ENCODE measurements around the gene WFS1.
A peak's percentile ranks its signal among the peaks of the same experiment; 100 is the strongest.

The WFS1 gene

DNA sequence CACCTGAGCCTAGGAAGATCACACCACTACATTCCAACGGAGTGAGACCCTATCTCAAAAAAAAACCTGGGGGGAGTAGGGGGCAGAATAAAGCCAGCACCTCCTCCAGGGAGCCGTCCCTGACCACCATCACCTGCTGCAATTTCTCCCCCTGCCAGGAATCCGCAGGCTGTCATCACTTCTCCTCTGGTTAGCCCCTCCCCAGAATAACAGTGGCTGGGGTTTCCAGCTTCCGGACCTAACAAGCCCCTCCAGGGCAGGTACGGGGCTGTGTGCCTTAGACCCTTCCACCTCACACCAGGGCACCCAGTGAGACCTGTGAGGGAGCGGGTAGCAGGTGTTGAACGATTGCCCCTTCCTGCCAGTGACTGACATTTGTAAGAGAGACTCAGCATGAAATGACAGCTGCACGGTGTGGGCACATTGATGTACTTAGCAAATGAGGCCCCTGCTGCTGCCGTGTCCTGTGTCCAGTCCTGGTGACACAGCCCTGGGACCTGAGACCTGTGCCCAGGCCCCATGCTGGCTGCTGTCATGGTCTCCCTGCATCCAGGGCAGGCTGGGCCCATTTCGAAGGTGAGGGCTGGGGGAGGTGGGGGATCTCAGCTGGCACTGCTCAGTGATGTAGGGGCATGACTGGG lies 6.7 kb upstream of the WFS1 start:
- no peak for DNase-seq

DNA sequence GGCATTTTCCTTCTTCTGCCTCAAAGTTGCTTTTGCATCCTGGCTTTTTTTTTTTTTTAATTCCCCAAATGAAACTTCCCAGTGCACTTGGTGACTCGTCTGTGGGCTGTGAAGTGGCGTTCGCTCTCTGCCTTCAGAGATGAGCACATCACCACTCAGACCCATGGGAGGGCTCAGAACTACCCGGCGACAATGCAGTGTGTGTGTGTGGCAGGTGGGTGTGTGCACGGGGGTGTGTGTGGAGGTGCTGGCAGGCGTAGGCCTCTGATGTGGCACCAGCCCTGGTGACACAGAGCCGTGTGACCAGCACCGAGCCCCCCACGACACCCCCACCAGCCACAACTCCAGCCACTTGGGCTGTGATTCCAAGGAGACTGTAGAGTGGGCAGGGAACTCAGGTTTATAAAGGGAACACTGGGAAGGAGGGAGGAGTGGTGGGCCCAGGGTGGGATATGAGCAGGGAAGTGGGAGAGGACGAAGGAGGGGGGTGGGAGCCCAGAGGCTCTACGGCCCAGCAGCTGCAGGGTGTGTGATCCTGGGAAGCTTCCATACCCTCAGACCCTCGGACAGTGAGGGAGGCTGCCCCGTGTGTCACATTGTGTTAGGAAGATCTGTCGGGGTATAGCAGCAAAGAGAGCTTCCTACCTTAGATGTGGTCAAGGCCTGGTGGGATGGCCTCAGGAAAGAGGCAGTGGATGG lies 6.0 kb upstream of the WFS1 start:
- no peak for DNase-seq

DNA sequence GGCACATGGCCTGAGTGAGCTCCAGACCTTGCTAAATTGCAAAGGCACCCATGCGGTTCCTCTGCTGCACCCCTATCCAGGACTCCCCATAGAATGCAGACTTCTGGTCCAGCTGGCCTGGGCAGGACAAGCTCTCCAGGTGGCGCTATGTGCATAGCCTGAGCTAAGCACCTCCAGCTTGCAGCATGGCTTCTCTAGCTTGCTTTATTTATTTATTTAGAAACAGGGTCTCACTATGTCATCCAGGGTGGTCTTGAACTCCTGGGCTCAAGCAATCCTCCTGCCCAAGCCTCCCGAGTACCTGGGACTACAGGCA lies 5.5 kb upstream of the WFS1 start:
- DNase-seq, result peak; percentile 6

DNA sequence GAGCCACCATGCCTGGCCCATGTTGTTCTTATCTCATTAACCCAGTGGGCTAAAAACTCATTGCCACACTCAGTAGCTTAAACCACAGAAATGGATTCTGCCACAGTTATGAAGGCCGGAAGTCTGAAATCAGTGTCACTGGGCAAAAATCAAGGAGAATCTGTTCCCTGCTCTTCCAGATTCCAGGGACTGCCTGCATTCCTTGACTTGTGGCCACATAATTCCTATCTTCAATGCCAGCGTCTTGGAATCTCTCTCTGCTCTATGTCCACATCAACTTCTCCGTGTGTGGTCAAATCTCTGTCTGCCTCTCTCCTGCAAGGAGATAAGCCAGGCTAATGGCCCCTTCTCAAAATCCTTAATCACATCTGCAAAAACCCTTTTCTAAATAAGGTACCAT lies 4.1 kb upstream of the WFS1 start:
- no peak for DNase-seq

DNA sequence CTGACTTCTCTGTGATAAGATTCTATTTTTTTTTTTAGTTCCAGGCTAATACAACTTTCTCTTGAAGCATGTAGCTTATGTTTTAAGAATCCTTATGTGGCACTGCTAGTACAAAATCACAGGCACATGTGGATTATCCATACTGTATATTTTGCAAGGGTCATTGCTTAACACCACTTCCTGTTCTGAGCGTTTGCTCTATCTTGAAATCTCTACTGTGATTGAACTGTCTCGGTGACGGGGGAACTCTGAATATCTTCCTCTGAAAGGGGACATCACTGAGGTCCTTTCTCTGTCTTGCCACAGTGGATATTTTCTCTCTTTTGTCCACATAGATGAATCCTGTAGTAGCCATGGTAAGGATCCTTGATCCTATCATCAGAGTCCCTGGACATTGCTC lies 2.1 kb upstream of the WFS1 start:
- no peak for DNase-seq

DNA sequence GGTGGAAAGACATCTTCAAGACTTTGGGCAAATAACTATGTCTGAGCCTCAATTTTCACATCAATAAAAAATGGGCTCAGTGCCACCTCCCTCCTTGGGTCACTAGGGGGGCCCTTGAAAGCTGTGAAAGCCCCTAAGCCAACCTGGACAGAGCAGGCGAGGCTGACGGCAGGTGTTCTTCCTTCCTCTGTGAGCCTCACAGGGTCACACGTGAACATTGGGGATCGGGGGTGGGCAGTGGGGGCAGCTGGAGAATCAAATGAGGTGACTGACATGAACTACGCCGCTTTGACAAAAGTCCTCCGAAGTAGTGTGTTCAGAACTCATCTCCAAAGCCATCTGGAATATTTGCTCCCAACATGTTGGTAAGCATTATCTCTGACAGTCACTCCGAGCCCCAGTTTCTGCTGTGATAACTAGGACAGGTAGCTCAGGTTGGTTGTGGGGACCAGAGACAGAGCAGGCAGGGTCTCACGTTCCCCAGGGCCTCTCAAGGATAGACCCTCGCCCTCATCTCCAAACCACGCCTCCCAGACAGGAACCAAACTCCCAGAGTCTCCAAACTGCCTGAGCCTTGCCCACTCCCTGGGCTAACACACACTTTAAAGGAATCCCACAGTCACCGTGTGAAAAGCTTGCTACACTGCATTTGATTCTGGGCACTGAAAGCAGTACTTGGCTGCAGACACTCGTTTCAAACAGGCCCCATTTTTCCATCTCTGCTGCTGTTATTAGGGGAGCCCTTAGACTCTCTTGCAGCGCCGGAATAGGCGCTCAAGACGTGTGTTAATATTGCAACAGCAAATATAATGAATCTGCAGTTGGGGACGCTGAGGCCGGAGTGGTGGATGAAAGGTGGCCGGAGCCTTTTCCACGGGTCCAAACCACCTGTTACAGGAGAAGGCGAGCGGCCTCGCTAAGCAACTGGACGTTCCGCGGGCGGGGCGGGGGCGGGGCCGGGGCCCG lies 717 bp upstream of the WFS1 start:
- DNase-seq, result no peak

DNA sequence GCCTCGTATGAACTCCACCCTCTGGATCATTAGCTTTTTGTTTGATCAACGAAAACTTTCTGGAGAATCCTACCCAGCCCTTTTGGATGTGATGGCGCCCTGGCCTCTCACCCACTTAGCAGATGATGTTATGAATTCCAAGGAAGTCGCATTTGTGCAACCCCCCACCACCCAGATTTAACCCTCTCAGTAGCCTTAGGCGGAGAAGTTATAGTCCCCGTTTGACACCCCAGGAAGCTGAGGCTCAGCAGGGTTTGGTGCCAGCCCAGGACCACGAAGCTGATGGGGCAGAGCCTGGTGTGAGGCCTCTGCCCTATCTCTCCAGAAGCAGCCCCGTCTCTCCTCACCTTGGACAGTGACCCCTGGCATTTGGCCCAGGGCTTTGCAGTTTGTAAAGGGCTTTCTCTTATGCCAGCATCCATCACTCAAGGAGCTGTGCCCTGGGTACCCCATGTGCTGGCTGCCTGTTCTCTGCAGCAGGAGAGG lies 1.0 kb downstream of the WFS1 start:
- no peak for DNase-seq

DNA sequence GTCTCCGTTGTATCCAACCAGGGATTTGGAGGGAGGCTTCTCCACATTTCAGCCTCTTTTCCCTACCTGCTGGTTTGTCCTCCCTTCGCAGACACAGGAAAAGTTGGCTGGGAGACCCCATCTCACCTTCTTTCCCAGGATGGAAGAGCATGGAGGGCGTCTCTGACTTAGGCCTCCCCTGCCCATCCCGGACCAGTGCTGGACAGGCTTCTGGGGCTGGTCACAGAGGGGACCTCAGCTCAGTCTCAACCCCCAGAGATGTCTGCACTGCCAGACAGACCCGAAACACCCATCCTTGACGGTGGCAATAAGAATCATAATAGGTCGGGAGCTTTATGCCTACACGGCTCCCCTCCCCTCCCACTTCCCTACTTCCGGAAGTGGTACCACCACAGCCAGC lies 1.6 kb downstream of the WFS1 start:
- DNase-seq, result no peak

DNA sequence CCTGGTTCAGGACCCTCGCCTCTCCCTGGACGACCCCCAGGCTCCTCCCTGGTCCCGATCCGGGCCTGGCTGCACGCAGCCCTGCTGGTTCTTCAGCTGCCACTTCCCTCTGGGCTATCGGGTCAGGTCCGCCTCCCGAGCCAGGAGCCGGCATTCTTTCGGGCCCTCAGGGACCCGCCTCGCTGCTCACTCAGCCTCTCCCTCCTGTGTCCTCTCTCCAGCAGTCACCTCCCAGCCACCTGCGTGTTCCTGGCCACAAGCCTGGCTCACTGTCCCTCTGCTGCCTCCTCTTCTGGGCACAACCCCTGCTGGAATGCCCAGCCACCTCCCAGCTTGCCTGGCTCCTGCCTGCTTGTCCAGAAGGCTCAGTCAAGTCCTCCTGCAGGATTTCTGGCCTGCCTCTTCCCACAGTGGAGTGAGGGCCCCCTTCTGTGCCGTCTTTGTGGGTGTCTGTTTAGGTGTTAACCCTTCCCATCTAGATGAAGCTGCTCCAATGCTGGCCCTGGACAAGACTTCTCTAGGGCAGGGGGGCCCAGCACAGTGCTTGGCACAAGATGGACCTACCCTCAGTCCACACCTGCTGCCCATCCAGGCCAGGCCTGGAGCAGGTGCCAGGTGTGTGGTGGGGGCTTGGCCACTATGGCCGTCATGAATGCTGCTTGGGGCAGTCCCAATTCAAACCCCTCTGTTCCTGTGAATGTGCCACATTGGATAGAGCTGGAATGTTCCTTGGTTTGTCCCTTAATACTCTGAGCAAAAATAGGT lies 2.2 kb downstream of the WFS1 start:
- no peak for DNase-seq

DNA sequence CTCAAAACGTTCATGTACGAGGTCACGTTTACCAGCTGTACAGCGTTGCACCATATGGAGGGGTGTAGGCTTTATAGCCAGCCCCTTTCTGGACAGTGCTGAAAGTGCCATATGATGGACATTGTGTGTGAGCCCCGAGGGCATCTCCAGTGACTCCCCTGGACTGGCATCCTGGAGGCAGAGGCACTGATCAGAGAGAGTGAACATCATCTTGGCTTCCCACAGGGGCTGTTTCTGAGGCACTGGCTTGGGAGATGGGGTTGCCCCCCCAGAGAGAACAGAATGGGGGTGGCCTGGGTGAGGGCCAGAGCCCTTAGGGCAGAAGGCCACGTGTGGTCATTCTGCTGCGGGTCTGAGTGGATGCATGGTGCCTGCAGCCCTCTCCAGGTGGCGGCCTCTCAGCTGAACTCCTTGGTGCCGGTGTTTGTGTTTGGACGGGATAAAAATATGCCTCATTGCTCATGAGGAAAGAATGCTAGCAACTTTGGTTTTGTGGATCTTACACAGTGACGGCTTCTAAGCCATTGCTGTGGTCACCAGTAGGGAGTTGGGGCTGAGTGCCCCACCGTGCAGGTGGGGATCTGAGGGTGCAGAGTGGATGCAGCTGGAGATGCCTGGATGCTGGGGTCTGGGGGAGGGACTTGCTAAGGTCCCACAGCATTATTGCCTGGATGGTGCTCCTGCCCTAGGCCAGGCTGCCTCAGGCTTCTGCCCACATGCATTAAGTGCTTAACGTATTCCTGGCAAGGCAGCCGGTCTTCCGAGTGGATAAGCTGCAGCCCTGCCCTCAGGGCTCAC lies 3.4 kb downstream of the WFS1 start:
- DNase-seq, result peak; percentile 85

DNA sequence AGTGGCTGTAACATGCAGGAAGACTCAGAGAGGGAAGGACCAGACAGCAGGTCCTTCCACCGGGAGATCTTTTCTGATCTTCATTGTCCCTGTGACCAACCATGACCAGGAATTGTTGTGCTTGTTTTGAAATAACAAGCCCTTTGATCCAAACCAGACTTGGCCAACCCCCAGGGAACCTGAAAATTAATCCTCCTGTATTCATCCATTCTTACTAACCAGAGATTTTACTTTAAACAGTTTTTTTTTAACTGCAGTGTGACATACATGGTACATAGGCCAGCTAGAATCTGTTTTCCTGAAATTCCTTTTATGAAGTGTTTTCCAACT lies 4.0 kb downstream of the WFS1 start:
- no peak for DNase-seq

DNA sequence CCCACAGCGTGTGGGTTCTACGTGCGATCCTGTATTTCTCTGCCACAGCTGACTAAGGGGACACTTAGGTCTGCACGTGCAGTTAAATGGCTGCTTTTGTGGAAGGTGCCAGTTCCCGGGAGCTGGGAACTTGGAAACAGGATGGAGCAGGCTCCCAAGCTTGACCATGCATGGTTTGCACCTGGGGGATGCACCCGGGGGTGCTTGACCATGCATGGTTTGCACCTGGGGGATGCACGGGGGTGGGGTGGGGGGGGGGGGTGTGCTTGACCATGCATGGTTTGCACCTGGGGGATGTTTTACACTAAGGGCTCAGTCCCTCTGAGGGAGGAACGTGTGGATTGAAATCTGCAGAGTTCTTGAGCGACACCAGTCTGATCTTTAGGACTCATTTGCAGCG lies 5.7 kb downstream of the WFS1 start:
- DNase-seq, result no peak

DNA sequence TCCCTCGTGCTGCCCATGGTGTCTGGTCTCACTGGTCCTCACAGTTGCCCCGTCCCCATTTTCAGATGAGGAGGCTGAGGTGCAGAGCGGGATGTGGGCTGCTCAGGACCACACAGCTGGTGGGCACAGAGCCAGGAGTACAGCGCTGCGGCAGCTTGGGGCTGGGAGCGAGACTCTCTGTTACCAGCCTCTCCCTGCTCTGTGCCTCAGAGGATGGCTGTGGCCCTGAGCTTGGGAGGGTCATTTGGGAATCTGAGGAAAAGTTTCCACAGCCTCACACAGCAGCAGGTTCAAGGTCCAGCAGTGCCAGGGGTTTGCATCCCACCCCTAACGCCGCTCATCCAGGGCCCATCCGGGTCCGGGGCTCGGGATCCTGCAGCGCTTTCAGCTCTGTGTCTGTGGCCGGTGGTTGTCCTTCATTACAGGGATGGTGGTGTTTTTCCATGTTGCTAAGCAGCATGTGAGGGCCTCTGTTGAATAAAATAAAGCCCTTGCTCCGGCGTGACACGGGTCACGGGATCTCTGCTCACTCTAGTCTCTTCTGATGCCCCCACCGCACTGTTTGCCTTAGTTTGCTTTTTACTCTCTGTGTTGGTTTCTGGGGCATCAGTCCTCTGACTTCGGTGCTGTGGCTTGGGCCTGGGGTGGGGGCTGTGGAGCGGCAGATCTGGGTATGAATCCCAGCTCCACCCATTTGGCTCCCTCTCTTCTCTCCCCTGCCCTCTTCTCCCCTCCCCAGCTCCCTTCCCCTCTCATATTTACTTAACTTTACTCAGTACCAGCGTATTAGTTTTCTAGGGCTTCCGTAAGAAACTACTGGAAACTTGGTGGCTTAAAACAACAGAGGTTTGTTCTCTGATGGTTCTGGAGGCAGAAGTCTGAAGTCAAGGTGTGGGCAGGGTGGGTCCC lies 6.5 kb downstream of the WFS1 start:
- no peak for DNase-seq

DNA sequence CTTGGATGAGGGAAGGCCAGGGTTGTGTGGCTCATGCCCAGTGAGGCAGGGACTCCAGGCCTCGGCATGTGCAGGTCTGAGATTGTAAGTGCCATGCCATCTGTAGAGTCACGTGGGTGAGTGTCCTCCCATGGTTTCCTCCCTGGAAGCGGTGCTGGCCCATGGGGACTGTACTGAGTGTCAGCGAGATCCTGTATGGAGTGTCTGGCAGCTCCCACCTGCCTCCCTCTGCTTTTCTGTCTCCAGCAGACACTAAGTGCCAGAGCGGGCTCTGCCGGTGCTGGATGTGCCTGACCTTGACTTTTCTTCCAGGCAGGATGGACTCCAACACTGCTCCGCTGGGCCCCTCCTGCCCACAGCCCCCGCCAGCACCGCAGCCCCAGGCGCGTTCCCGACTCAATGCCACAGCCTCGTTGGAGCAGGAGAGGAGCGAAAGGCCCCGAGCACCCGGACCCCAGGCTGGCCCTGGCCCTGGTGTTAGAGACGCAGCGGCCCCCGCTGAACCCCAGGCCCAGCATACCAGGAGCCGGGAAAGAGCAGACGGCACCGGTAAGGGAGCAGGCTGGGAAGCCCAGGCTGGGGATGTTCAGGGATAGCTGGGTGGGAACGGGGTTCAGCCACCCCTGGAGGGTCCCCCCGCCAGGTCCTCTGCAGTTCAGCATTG lies 7.6 kb downstream of the WFS1 start:
- DNase-seq, result no peak

DNA sequence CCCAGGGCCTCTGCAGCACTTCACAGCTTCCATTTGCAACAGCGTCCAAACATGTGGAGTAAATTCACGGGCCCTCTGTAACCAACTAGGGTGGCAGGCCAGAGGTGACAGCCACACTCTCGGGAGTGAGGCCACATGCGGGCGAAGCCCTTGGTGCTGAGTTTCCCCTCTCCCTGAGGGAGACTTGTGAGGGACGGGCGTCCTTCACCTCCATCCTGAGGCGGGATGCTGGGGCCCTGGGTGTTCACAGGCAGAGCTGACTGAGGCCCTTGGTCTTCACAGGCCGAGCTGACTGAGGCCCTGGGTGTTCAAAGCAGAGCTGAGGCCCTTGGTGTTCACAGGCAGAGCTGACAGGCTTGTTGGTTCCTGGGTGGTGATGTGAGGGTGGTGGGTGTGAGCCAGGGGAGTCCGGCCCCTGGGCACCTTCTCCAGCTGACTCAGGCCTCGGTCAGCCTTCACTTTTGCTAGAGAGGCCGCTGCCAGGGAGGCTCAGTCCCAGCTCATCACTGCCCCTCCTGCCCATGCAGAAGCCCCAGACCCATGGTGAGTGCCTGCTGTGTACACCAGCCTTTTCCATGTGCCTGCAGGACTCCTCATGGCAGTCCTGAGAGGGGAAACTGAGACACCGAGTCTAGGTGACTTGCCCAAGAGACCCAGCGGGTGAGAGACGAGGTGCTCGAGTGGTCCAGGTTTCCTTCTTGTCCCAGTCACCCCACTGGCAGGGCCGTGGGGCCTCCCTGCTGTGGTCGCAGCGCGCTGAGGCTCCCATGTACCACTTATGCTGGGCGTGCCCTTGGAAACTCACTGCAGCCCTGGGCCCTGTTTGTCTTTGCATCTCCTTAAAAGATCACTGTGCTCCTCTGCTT lies 8.5 kb downstream of the WFS1 start:
- no peak for DNase-seq

DNA sequence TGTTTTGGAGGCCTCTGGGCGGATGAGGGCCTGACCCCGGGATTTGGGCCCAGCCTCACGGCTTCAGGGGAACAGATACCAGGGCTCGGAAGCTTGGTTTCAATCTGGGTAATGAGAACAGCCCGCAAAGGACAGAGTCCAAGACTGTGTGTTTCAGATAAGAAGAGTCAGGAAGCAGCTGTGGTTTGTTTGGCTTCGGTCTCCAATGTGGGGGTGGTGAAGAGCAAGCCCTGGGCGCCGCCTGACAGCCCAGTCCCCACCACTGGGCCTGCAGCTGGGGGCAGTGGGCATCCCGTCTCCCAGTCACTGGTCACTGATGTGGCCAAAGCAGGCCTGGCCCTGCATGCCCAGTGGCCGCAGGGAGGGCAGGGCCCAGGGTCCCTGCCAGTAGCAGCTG lies 9.1 kb downstream of the WFS1 start:
- DNase-seq, result no peak

DNA sequence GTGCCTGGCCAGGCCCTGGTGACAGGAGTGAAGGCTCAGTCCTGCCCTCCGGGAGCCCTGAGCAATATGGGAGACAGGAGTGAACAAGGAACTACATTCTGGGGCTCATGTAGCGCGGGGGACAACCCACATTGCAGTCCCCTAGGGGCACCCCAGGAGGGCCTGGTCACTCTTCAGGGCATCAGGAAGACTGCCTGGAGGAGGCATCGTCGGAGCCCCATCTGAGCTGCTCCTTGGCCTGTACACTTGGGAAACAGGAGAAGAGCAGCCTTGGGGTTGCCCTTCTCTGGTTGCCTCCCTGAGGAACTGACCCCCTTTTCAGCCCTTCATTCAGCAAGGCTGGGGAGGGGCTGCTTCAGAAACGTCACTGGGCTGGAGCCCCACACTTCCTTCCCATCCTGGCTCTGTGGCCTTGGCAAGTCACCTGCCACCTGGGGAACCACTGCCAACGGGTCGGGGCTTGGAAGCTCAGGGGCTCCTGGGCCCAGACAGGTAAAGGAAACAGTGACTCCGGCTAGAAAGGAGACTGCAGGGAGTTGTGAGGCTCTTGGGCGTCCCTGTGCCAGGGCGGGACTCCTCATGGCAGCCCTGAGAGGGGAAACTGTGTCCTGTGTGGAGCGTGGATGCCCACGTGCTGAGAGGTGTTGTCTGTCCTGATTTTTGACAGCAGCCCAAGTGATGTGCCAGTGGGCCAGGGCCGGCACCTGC lies 10.1 kb downstream of the WFS1 start:
- no peak for DNase-seq

DNA sequence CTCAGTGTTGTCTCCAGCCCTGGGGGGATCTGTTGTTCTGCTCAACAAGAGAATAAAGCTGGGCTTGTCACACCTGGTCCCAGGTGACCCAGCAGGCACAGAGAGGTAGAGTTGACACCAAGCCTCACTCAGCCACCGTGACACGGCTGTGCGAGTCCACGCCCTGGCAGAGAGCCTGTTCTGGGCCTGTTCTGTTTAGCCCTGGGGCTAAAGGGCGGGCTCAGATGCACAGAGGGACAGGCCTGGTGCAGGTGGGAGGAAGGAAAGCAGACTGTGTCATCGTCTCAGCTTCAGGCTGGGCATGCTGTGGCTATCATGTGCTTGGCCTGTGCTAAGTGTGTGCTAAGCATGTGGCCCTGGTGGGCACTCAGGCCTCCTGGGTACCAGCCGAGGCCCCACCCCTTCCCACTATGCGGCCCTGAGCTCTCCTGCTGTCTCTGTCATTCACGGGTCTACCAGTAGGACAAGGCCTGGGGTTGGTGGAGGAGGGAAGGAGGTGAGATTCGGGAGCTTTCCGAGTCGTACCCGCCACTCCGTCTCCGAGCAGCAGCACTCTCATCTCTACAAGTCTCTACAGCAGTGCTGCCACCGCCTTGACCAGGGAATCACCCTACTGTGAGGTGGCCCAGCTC lies 10.8 kb downstream of the WFS1 start:
- DNase-seq, result no peak
